ENCODE data around the gene TM4SF18.

DNA sequence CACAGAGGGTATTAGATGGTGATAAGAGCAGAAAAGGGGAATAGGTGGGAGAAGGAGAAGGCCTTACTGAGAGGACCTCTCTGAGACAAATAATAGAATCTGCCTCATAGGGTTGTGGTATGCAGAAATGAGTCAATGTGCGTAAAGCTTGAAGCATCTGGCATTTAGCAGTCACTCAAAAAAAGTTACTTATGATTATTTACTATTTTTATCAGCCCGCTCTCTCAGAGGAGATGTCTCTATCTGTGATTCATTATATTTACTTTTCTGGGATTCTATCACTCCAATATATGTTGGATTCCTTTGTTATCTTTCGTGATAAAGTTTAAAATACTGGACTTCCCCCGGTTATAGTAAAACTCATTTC is 48.6 kb upstream of the TM4SF18 start:
- TF ChIP-seq POLR2A (IDR thresholded peaks at IDR 0.05): no peak
- TF ChIP-seq, protein P1, sequence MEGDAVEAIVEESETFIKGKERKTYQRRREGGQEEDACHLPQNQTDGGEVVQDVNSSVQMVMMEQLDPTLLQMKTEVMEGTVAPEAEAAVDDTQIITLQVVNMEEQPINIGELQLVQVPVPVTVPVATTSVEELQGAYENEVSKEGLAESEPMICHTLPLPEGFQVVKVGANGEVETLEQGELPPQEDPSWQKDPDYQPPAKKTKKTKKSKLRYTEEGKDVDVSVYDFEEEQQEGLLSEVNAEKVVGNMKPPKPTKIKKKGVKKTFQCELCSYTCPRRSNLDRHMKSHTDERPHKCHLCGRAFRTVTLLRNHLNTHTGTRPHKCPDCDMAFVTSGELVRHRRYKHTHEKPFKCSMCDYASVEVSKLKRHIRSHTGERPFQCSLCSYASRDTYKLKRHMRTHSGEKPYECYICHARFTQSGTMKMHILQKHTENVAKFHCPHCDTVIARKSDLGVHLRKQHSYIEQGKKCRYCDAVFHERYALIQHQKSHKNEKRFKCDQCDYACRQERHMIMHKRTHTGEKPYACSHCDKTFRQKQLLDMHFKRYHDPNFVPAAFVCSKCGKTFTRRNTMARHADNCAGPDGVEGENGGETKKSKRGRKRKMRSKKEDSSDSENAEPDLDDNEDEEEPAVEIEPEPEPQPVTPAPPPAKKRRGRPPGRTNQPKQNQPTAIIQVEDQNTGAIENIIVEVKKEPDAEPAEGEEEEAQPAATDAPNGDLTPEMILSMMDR (IDR thresholded peaks at IDR 0.05): no peak
